OCI-LY1 (cell line): ENCODE results near the gene KCNN3.

Experiments used
- H2AFZ ChIP-seq: fragments of 200-600 bp; sonication (generic), shearing (Covaris generic); 2 replicates; pipeline ENCODE4 v1.6.0; 2014; ENCODE audit warnings: antibody characterized with exemption, mild to moderate bottlenecking, low read length
- H3F3A ChIP-seq: fragments of 200-600 bp; sonication (generic), shearing (Covaris generic); 2 replicates; pipeline ENCODE4 v1.6.0; 2014; ENCODE audit warnings: mild to moderate bottlenecking, antibody characterized with exemption, low read length, moderate library complexity; ENCODE audit not compliant: insufficient read depth
- H3K27ac ChIP-seq: fragments of 200-600 bp; sonication (generic); 2 replicates; pipeline ENCODE4 v1.5.1; 2014; ENCODE audit warnings: low read length, mixed run types, mild to moderate bottlenecking, low read depth; ENCODE audit not compliant: poor library complexity, severe bottlenecking
- H3K27me3 ChIP-seq: fragments of 200-600 bp; sonication (generic); 2 replicates; pipeline ENCODE4 v1.6.0; 2014; ENCODE audit warnings: antibody characterized with exemption, mild to moderate bottlenecking, low read length, moderate library complexity; ENCODE audit not compliant: insufficient read depth
- H3K36me3 ChIP-seq: fragments of 200-600 bp; sonication (generic); 2 replicates; pipeline ENCODE4 v1.6.1; 2014; ENCODE audit warnings: mild to moderate bottlenecking, antibody characterized with exemption, low read length, moderate library complexity, mixed read lengths; ENCODE audit not compliant: insufficient read depth
- H3K4me1 ChIP-seq: fragments of 200-600 bp; sonication (generic); 2 replicates; pipeline ENCODE4 v1.5.1; 2014; ENCODE audit warnings: mild to moderate bottlenecking, low read length, moderate library complexity; ENCODE audit not compliant: insufficient read depth, severe bottlenecking
- H3K4me2 ChIP-seq: fragments of 200-600 bp; sonication (generic), shearing (Covaris generic); 2 replicates; pipeline ENCODE4 v1.6.1; 2014; ENCODE audit warnings: low read length
- H3K4me3 ChIP-seq: fragments of 200-600 bp; sonication (generic); 2 replicates; pipeline ENCODE4 v1.5.1; 2014; ENCODE audit warnings: low read length, low read depth, mild to moderate bottlenecking, mixed read lengths; ENCODE audit not compliant: poor library complexity, severe bottlenecking
- H3K79me2 ChIP-seq: fragments of 200-600 bp; shearing (Covaris generic); 2 replicates; pipeline ENCODE4 v1.6.1; 2016; ENCODE audit warnings: mixed run types, low read length, mixed read lengths; ENCODE audit not compliant: insufficient read depth
- H3K9ac ChIP-seq: fragments of 200-600 bp; sonication (generic), shearing (Covaris generic); 2 replicates; pipeline ENCODE4 v1.6.1; 2014; ENCODE audit warnings: mild to moderate bottlenecking, low read length, mixed read lengths
- H3K9me2 ChIP-seq: fragments of 200-600 bp; sonication (generic), shearing (Covaris generic); 2 replicates; pipeline ENCODE4 v1.6.1; 2014; ENCODE audit warnings: low read depth, mild to moderate bottlenecking, low read length, mixed read lengths
- H3K9me3 ChIP-seq: fragments of 200-600 bp; shearing (Covaris generic); 2 replicates; pipeline ENCODE4 v1.6.1; 2014; ENCODE audit warnings: low read length, mixed read lengths
- H4K20me1 ChIP-seq: fragments of 200-600 bp; sonication (generic), shearing (Covaris generic); 2 replicates; pipeline ENCODE4 v1.6.0; 2016; ENCODE audit warnings: mild to moderate bottlenecking, low read length; ENCODE audit not compliant: insufficient read depth
- CTCF ChIP-seq: fragments of 200-600 bp; sonication (generic), shearing (Covaris generic); IDR thresholded peaks from 2 replicates; pipeline ENCODE4 v1.5.1; 2017; ENCODE audit warnings: mild to moderate bottlenecking, antibody characterized with exemption, low read length, moderate library complexity, mixed read lengths
- EZH2 ChIP-seq: fragments of 200-600 bp; sonication (generic), shearing (Covaris generic); IDR thresholded peaks from 2 replicates; pipeline ENCODE4 v1.8.0; 2017; ENCODE audit warnings: borderline replicate concordance, mixed run types, mild to moderate bottlenecking, antibody characterized with exemption, low read length, moderate library complexity, mixed read lengths

The KCNN3 gene

GRCh38 chr1:154748405-154748775, 121.7 kb downstream of the KCNN3 start:
- Histone ChIP-seq H3K9me3 (no peaks in the 10 kb centered on the region), H3K79me2 (no peaks in the 10 kb centered on the region), H3K27ac (no peak overlapping the region), H3F3A (no peaks in the 10 kb centered on the region), H3K4me3 (no peak overlapping the region), H3K36me3 (peaks cover 41% of the 10 kb centered on the region; the same call in 1 of the 2 replicates), H3K4me2 (no peak overlapping the region; the same call in 1 of the 2 replicates), H3K9ac (no peak overlapping the region; the same call in 1 of the 2 replicates), H2AFZ (no peak overlapping the region), H3K27me3 (no peaks in the 10 kb centered on the region), H3K9me2 (no peaks in the 10 kb centered on the region), H3K4me1 (peaks cover 13% of the 10 kb centered on the region), H4K20me1 (no peaks in the 10 kb centered on the region)
- TF ChIP-seq EZH2 = no peak
- no peak for TF ChIP-seq CTCF

DNA sequence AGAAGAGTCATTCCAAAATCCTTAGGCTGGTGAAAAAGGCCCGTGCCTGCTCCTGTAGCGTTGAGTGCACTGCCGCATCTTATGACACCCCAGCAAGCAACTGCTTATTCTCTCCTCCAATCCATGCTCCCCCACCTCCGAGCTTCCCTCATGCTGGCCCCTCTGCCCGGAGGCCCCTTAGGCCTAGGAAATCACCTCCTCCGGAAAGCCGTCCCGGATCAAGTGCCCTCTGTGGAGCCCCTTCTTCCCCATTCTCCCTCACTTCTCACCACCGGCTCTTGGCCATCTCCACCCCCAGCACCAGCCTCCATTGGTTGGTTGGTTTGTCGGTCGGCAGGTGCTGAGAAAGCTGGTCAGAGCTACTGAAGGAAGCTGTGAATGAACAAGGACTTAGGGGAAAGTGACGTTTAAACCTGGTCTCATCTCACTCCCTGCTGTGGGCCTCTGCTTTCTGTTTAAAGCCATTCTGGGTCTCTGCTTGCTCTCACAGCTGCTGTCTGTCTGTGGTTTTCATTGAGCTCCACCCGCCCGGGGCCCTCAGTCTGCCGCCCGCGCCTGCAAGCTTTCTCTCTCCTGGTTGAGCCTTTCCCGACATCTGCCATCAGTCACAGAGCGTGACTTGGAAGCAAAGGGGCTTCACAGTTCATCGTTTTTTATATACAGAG, 122.2 kb downstream of the KCNN3 start:
- Histone ChIP-seq H3K4me3 (no peak overlapping the region), H2AFZ (no peak overlapping the region), H3K79me2 (no peaks in the 10 kb centered on the region), H3K4me2 (no peak overlapping the region; the same call in 1 of the 2 replicates), H3K27ac (peak overlapping the region; percentile 10), H3K9me2 (no peaks in the 10 kb centered on the region), H3K4me1 (peaks cover 13% of the 10 kb centered on the region), H3K36me3 (peaks cover 40% of the 10 kb centered on the region; the same call in 1 of the 2 replicates), H3K9me3 (no peaks in the 10 kb centered on the region), H3F3A (no peaks in the 10 kb centered on the region), H4K20me1 (no peaks in the 10 kb centered on the region), H3K27me3 (no peaks in the 10 kb centered on the region), H3K9ac (no peak overlapping the region; the same call in 1 of the 2 replicates)
- TF ChIP-seq EZH2 (no peak), CTCF (no peak)

DNA sequence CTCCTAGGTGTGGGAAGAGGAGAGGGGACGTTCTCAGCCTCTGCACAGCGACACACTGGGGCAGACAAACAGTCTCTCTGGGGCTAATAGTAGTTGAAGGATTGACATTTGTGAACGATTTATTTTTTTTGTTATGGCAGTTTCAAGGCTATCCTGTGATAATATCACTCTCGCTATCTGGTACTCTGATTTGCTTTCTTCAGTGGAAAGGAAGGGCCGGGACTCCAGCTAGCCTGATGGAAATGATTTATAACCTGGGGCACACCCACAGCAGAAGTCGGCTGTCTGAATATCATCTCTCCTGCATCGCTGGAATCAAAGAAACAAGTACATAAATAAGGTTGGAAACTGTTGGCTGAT, 122.7 kb downstream of the KCNN3 start:
- H3K9me3 ChIP-seq = no peaks in the 10 kb centered on the region
- H4K20me1 ChIP-seq = no peaks in the 10 kb centered on the region
- H3F3A ChIP-seq = no peaks in the 10 kb centered on the region
- no peaks in the 10 kb centered on the region for H3K27me3 ChIP-seq
- H3K79me2 ChIP-seq = no peaks in the 10 kb centered on the region
- H3K4me2 ChIP-seq = no peak overlapping the region
- no peak overlapping the region for H3K27ac ChIP-seq
- no peak overlapping the region for H3K4me3 ChIP-seq
- H2AFZ ChIP-seq = no peak overlapping the region
- no peaks in the 10 kb centered on the region for H3K9me2 ChIP-seq
- H3K9ac ChIP-seq = no peak overlapping the region
- peaks cover 40% of the 10 kb centered on the region; the same call in 1 of the 2 replicates for H3K36me3 ChIP-seq
- peaks cover 13% of the 10 kb centered on the region for H3K4me1 ChIP-seq
- no peak for TF ChIP-seq CTCF
- TF ChIP-seq EZH2 = no peak
